HCT116 (cell line): ENCODE results near the gene KRTDAP. TPM values are rescaled to one million over a fixed set of nuclear protein-coding genes. Genes with fewer than 3 reads are reported as not detected.

Source experiments
- ATAC-seq: fragments of 200-7000 bp; cut with Tn5 transposase; 2 replicates; pipeline ENCODE4 v1.9.1; 2020; ENCODE audit warnings: mild to moderate bottlenecking, moderate library complexity
- BruUV-seq: library from RNA; stranded (reverse); fragments of 400-500 nt; replicated peaks from 2 replicates; lab custom pipeline; 2021; lab: Mats Ljungman, UMichigan
- CTCF ChIA-PET: fragments of 300-600 bp; sonication (Branson Sonifier 250); formaldehyde crosslinking; loops from one replicate; lab custom pipeline; 2021; ENCODE audit warnings: antibody characterized with exemption; lab: Charles Lee
- POLR2A ChIA-PET: fragments of 300-600, 350-600 bp; sonication (Branson Sonifier 250); formaldehyde crosslinking; loops from one replicate; lab custom pipeline; 2021; ENCODE audit warnings: antibody characterized with exemption; lab: Charles Lee
- RAD21 ChIA-PET, 2 experiments: fragments of 300-600 bp; sonication (Branson Sonifier 250); formaldehyde crosslinking; loops; one replicate each; lab custom pipeline; 2023; ENCODE audit warnings: low total read pairs in 2 of 2; ENCODE audit not compliant: uncharacterized antibody in 2 of 2, unreplicated experiment in 2 of 2, low non-redundant PET in 1 of 2; lab: Charles Lee
- DNase-seq: peaks from one replicate; pipeline ENCODE4 v3.0.0-alpha.2; 2010; ENCODE audit warnings: low read depth, low spot score
- H2AFZ ChIP-seq: fragments of 200-600 bp; shearing (Covaris generic), sonication (generic); 2 replicates; pipeline ENCODE4 v1.6.1; 2017; ENCODE audit warnings: low read depth, mixed run types, mixed read lengths, antibody characterized with exemption, low read length; ENCODE audit not compliant: poor library complexity, severe bottlenecking
- H3K27ac ChIP-seq: 2 replicates; pipeline ENCODE4 v1.5.1; 2012; ENCODE audit warnings: low read depth, low read length
- H3K27me3 ChIP-seq: fragments of 200-600 bp; sonication (generic); 2 replicates; pipeline ENCODE4 v1.6.1; 2016; ENCODE audit warnings: mixed run types, low read length, mixed read lengths; ENCODE audit not compliant: insufficient read depth
- H3K36me3 ChIP-seq, 2 experiments: fragments of 200-500 bp in 1 of 2; fragments of 200-600 bp in 1 of 2; sonication (Bioruptor generic) in 1 of 2; sonication (generic) in 1 of 2; 2 replicates each; pipeline versions ENCODE4 v1.5.1 to v1.6.1; 2014 to 2016; ENCODE audit warnings: low read length in 2 of 2, inconsistent platforms in 1 of 2, mixed read lengths in 1 of 2, mixed run types in 1 of 2; ENCODE audit not compliant: insufficient read depth in 2 of 2, control insufficient read depth in 1 of 2
- H3K4me1 ChIP-seq, 2 experiments: fragments of 200-600 bp in 1 of 2; sonication (generic) in 1 of 2; 2 replicates each; pipeline versions ENCODE4 v1.5.1 to v1.6.1; 2012 to 2017; ENCODE audit warnings: low read length in 2 of 2, inconsistent platforms in 1 of 2, mild to moderate bottlenecking in 1 of 2, mixed read lengths in 1 of 2, mixed run types in 1 of 2, moderate library complexity in 1 of 2; ENCODE audit not compliant: insufficient read depth in 2 of 2, control insufficient read depth in 1 of 2
- H3K4me2 ChIP-seq: fragments of 200-600 bp; sonication (generic); 2 replicates; pipeline ENCODE4 v1.6.1; 2017; ENCODE audit warnings: mixed run types, low read length, mixed read lengths
- H3K4me3 ChIP-seq, 2 experiments: fragments of 200-600 bp in 1 of 2; sonication (generic) in 1 of 2; replicated peaks in 1 of 2; 2 replicates each; pipeline ENCODE4 v1.5.1; 2011 to 2016; ENCODE audit warnings: low read length in 2 of 2, control low read depth in 1 of 2, low read depth in 1 of 2, mild to moderate bottlenecking in 1 of 2, mixed read lengths in 1 of 2, mixed run types in 1 of 2
- H3K79me2 ChIP-seq: fragments of 200-600 bp; sonication (generic); 2 replicates; pipeline ENCODE4 v1.6.1; 2017; ENCODE audit warnings: mild to moderate bottlenecking, mixed run types, low read length, moderate library complexity, mixed read lengths; ENCODE audit not compliant: insufficient read depth
- H3K9ac ChIP-seq: fragments of 200-600 bp; sonication (generic); 2 replicates; pipeline ENCODE4 v1.6.1; 2016; ENCODE audit warnings: low read length, mixed read lengths
- H3K9me2 ChIP-seq: fragments of 200-600 bp; sonication (generic), shearing (Covaris generic); 2 replicates; pipeline ENCODE4 v1.6.1; 2017; ENCODE audit warnings: mixed run types, mild to moderate bottlenecking, moderate library complexity; ENCODE audit not compliant: insufficient read depth
- H3K9me3 ChIP-seq, 2 experiments: fragments of 200-500 bp in 1 of 2; fragments of 200-600 bp in 1 of 2; sonication (Bioruptor generic) in 1 of 2; sonication (generic) in 1 of 2; 2 replicates each; pipeline ENCODE4 v1.6.1; 2014 to 2017; ENCODE audit warnings: low read length in 2 of 2, mixed read lengths in 2 of 2, inconsistent platforms in 1 of 2, low read depth in 1 of 2, mild to moderate bottlenecking in 1 of 2, mixed run types in 1 of 2, moderate library complexity in 1 of 2; ENCODE audit not compliant: control insufficient read depth in 1 of 2, insufficient read depth in 1 of 2
- H4K20me1 ChIP-seq: fragments of 200-600 bp; sonication (generic), shearing (Covaris generic); 2 replicates; pipeline ENCODE4 v1.6.1; 2017; ENCODE audit warnings: mixed run types, mild to moderate bottlenecking, moderate library complexity; ENCODE audit not compliant: insufficient read depth
- CBX3 ChIP-seq: IDR thresholded peaks from 2 replicates; pipeline ENCODE4 v1.6.1; 2012; ENCODE audit warnings: low read depth
- CEBPB ChIP-seq: IDR thresholded peaks from 2 replicates; pipeline ENCODE4 v1.6.1; 2012; ENCODE audit warnings: low read depth
- EGR1 ChIP-seq: IDR thresholded peaks from 2 replicates; pipeline ENCODE4 v1.6.1; 2012; ENCODE audit warnings: low read depth
- ELF1 ChIP-seq: IDR thresholded peaks from 2 replicates; pipeline ENCODE4 v1.6.1; 2012; ENCODE audit warnings: low read depth, borderline replicate concordance
- EZH2 ChIP-seq: fragments of 200-600 bp; sonication (generic); IDR thresholded peaks from 2 replicates; pipeline ENCODE4 v1.6.1; 2017; ENCODE audit warnings: antibody characterized with exemption, mixed run types
- EZH2phosphoT487 ChIP-seq: fragments of 200-600 bp; IDR thresholded peaks from 2 replicates; pipeline ENCODE4 v1.6.1; 2018; ENCODE audit warnings: antibody characterized with exemption, borderline replicate concordance
- FOSL1 ChIP-seq: IDR thresholded peaks from 2 replicates; pipeline ENCODE4 v1.6.1; 2012; ENCODE audit warnings: low read depth
- JUND ChIP-seq: IDR thresholded peaks from 2 replicates; pipeline ENCODE4 v1.6.1; 2012
- MAX ChIP-seq: IDR thresholded peaks from 2 replicates; pipeline ENCODE4 v1.6.1; 2012
- POLR2A ChIP-seq: IDR thresholded peaks from 2 replicates; pipeline ENCODE4 v1.7.0; 2011; ENCODE audit warnings: borderline replicate concordance; ENCODE audit not compliant: insufficient read depth, insufficient read length; ENCODE audit errors: extremely low read depth
- POLR2AphosphoS5 ChIP-seq: IDR thresholded peaks from 2 replicates; pipeline ENCODE4 v1.6.1; 2011; ENCODE audit warnings: mild to moderate bottlenecking, low read depth, low read length, moderate library complexity
- RAD21 ChIP-seq: IDR thresholded peaks from 2 replicates; pipeline ENCODE4 v1.6.1; 2012; ENCODE audit warnings: low read depth, mild to moderate bottlenecking
- SIN3A ChIP-seq: IDR thresholded peaks from 2 replicates; pipeline ENCODE4 v1.6.1; 2012; ENCODE audit warnings: low read depth
- TCF7L2 ChIP-seq: IDR thresholded peaks from 2 replicates; pipeline ENCODE4 v1.7.0; 2011; ENCODE audit warnings: borderline replicate concordance, inconsistent platforms; ENCODE audit not compliant: insufficient read depth, insufficient read length; ENCODE audit errors: extremely low read depth
- YY1 ChIP-seq: IDR thresholded peaks from 2 replicates; pipeline ENCODE4 v1.6.1; 2011; ENCODE audit warnings: low read length, low read depth, moderate library complexity, mild to moderate bottlenecking; ENCODE audit not compliant: insufficient replicate concordance; ENCODE audit errors: extremely low read depth
- ZFX ChIP-seq: fragments of 450-650 bp; IDR thresholded peaks from 2 replicates; pipeline ENCODE4 v1.6.1; 2017
- ZNF274 ChIP-seq: fragments of 200-500 bp; sonication (Bioruptor generic); IDR thresholded peaks from 2 replicates; pipeline ENCODE4 v1.6.1; 2014; ENCODE audit warnings: mild to moderate bottlenecking, low read depth, low read length, inconsistent platforms
- intact Hi-C: fragments of 100-400 bp; cut with micrococcal nuclease; formaldehyde crosslinking; loops from 2 replicates; pipeline ENCODE4 v1.10.0; 2022
- total RNA-seq: library from RNA; stranded (reverse); gene quantifications from one replicate; pipeline ENCODE4 v1.2.1, GENCODE V29; 2021; ENCODE audit not compliant: unreplicated experiment
- TF ChIP-seq, protein P1 (sequence below): IDR thresholded peaks from 2 replicates; pipeline ENCODE4 v1.6.1; 2012
- TF ChIP-seq, protein P2 (sequence below): IDR thresholded peaks from 2 replicates; pipeline ENCODE4 v1.6.1; 2012; ENCODE audit warnings: low read depth
- TF ChIP-seq, protein P3 (sequence below): IDR thresholded peaks from 2 replicates; pipeline ENCODE4 v1.6.1; 2011; ENCODE audit warnings: mild to moderate bottlenecking, low read length, moderate library complexity; ENCODE audit not compliant: insufficient replicate concordance; ENCODE audit errors: extremely low read depth

KRTDAP gene
- total RNA-seq, 1 experiment from 2014 or later: 0.74 TPM

- H3K79me2 ChIP-seq: no peaks in the 10 kb centered on the region
- H3K36me3 ChIP-seq: no peaks in the 10 kb centered on the region
- no peaks in the 10 kb centered on the region for H3K9me2 ChIP-seq
- no peak overlapping the region for H2AFZ ChIP-seq
- no TSS peak for BruUV-seq
- H3K4me1 ChIP-seq: no peaks in the 10 kb centered on the region
- intact Hi-C loops: no loop called here
- ChIA-PET POLR2A (interaction anchor here (0.7 kb wide), 1 partner anchor 23 kb away, joined by 3 read pairs; no protein-coding TSS in a partner anchor), RAD21 (no interaction called here), CTCF (interaction anchor here (1.0 to 1.9 kb wide), 3 partner anchors 8 to 24 kb away, joined by 3 to 12 read pairs (median 4); no protein-coding TSS in a partner anchor)
- no peaks in the 10 kb centered on the region for H3K9me3 ChIP-seq
- no peak overlapping the region for H3K27ac ChIP-seq
- no peak overlapping the region for H3K9ac ChIP-seq
- ATAC-seq (no peak), DNase-seq (no peak)
- no peak overlapping the region for H3K4me3 ChIP-seq
- no peaks in the 10 kb centered on the region for H4K20me1 ChIP-seq
- peaks cover 9% of the 10 kb centered on the region for H3K27me3 ChIP-seq
- TF ChIP-seq CBX3 (no peak), ELF1 (no peak), EGR1 (no peak), EZH2 (no peak), POLR2AphosphoS5 (no peak), FOSL1 (no peak), RAD21 (no peak), JUND (no peak), YY1 (no peak), CEBPB (no peak), MAX (no peak), SIN3A (no peak), POLR2A (no peak), ZNF274 (no peak), EZH2phosphoT487 (no peak), ZFX (no peak), TCF7L2 (no peak)
- TF ChIP-seq, protein P1, sequence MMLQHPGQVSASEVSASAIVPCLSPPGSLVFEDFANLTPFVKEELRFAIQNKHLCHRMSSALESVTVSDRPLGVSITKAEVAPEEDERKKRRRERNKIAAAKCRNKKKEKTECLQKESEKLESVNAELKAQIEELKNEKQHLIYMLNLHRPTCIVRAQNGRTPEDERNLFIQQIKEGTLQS: no peak
- TF ChIP-seq, protein P2, sequence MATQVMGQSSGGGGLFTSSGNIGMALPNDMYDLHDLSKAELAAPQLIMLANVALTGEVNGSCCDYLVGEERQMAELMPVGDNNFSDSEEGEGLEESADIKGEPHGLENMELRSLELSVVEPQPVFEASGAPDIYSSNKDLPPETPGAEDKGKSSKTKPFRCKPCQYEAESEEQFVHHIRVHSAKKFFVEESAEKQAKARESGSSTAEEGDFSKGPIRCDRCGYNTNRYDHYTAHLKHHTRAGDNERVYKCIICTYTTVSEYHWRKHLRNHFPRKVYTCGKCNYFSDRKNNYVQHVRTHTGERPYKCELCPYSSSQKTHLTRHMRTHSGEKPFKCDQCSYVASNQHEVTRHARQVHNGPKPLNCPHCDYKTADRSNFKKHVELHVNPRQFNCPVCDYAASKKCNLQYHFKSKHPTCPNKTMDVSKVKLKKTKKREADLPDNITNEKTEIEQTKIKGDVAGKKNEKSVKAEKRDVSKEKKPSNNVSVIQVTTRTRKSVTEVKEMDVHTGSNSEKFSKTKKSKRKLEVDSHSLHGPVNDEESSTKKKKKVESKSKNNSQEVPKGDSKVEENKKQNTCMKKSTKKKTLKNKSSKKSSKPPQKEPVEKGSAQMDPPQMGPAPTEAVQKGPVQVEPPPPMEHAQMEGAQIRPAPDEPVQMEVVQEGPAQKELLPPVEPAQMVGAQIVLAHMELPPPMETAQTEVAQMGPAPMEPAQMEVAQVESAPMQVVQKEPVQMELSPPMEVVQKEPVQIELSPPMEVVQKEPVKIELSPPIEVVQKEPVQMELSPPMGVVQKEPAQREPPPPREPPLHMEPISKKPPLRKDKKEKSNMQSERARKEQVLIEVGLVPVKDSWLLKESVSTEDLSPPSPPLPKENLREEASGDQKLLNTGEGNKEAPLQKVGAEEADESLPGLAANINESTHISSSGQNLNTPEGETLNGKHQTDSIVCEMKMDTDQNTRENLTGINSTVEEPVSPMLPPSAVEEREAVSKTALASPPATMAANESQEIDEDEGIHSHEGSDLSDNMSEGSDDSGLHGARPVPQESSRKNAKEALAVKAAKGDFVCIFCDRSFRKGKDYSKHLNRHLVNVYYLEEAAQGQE: no peak
- TF ChIP-seq, protein P3, sequence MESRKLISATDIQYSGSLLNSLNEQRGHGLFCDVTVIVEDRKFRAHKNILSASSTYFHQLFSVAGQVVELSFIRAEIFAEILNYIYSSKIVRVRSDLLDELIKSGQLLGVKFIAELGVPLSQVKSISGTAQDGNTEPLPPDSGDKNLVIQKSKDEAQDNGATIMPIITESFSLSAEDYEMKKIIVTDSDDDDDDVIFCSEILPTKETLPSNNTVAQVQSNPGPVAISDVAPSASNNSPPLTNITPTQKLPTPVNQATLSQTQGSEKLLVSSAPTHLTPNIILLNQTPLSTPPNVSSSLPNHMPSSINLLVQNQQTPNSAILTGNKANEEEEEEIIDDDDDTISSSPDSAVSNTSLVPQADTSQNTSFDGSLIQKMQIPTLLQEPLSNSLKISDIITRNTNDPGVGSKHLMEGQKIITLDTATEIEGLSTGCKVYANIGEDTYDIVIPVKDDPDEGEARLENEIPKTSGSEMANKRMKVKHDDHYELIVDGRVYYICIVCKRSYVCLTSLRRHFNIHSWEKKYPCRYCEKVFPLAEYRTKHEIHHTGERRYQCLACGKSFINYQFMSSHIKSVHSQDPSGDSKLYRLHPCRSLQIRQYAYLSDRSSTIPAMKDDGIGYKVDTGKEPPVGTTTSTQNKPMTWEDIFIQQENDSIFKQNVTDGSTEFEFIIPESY: no peak
- H3K4me2 ChIP-seq: no peak overlapping the region
Measured at GRCh38 chr19:35486268-35486708, 4.0 kb downstream of the KRTDAP start.
